Dendritic cell treated with granulocyte-macrophage colony-stimulating factor and Interleukin-4, amounts not matched to agents 40 ng/mL and 50 ng/mL, for 4 days (primary cell): ENCODE results near the gene GABBR1.
A peak's percentile ranks its signal among the peaks of the same experiment; 100 is the strongest.

Source experiments
- H3K27ac Mint-ChIP-seq: one replicate; pipeline ENCODE4 v1.8.0; 2022; ENCODE audit warnings: mild to moderate bottlenecking, mixed read lengths
- H3K27me3 Mint-ChIP-seq: one replicate; pipeline ENCODE4 v1.8.0; 2022; ENCODE audit warnings: mild to moderate bottlenecking, mixed read lengths
- H3K36me3 Mint-ChIP-seq: one replicate; pipeline ENCODE4 v1.8.0; 2022; ENCODE audit warnings: low read depth, mixed read lengths
- H3K4me1 Mint-ChIP-seq: one replicate; pipeline ENCODE4 v1.8.0; 2022; ENCODE audit warnings: low read depth, mixed read lengths
- H3K4me3 Mint-ChIP-seq: one replicate; pipeline ENCODE4 v1.8.0; 2022; ENCODE audit warnings: mild to moderate bottlenecking, moderate library complexity, mixed read lengths
- H3K9me3 Mint-ChIP-seq: one replicate; pipeline ENCODE4 v1.8.0; 2022; ENCODE audit warnings: mixed read lengths
- intact Hi-C: fragments of 100-400 bp; cut with micrococcal nuclease; formaldehyde crosslinking; loops from one replicate; pipeline ENCODE4 v1.15.0; 2022

Gene GABBR1

GRCh38 chr6:29561606-29562181, 71.3 kb downstream of the GABBR1 start:
- peaks cover 8% of the 10 kb centered on the region for H3K4me1 Mint-ChIP-seq
- H3K9me3 Mint-ChIP-seq: no peaks in the 10 kb centered on the region
- intact Hi-C loops: no loop called here
- no peak overlapping the region for H3K27ac Mint-ChIP-seq
- H3K4me3 Mint-ChIP-seq: no peak overlapping the region
- H3K27me3 Mint-ChIP-seq: peaks cover 37% of the 10 kb centered on the region
- H3K36me3 Mint-ChIP-seq: no peaks in the 10 kb centered on the region

DNA sequence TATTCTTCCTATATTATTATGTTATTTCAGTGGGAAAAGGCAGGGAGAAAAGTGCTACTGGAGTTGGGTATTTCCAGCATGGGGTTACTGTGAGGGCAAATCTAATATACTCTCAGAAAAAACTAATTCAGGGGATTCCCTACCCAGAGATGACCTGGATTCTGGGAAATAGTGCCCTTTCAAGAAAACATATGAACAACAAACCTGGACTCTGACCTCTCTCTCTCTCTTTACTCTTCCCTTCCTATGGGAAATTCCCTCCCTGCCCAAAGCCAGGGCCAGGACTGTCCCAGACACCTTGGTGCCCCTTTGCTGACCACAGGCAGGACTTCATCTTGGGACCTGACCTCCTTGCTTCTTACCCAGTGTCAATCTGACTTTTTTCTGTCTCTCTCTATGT, 71.9 kb downstream of the GABBR1 start:
- Mint-ChIP-seq H3K27me3 (peaks cover 40% of the 10 kb centered on the region), H3K36me3 (no peaks in the 10 kb centered on the region), H3K4me1 (peaks cover 8% of the 10 kb centered on the region), H3K4me3 (no peak overlapping the region), H3K27ac (no peak overlapping the region), H3K9me3 (no peaks in the 10 kb centered on the region)
- intact Hi-C loops: no loop called here

DNA sequence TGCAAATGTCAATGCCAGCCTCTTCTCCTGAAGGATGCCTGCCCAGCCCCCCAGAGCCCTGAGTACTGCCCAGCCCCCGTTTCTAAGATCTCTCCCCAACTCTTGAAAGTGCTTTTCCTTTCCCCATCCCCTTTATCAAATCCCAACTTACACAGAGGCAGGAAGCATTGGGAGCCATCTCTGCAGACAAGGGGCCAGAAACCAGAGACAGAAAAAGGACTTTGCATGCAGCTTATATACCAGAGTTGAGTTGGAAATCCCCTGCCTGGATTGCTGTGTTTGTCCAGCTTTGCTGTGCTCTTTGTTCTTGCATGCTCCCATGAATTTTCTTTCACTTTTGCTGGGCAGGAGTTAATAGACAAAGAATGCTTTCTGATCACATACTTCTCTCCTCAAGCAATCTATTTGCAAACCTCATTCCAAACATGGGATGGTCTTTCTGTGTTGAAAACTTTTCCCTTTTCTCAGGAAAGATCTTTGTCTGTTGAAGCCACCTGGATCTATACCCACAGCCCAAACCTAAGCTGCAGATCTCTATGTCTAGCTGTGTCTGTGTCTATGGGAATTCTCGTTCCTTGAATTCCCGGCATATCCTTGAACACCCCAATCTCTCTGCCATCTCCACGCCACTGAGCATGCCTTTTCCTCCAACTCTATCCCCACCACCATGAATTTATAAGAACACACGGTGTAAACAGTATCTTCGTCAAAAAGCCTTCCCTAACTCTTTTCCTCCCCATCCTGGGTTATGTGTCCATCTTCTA, 73.3 kb downstream of the GABBR1 start, which contains the start of gene UBD:
TSS of gene UBD (minus strand) at position 209 of the 764 bp plus-strand sequence. CDS start at position 178, 31 bp downstream.
- Mint-ChIP-seq H3K27ac (no peak within 1 kb of the TSS), H3K4me1 (peaks cover 8% of the 10 kb centered on the region), H3K4me3 (no peak within 1 kb of the TSS), H3K9me3 (no peaks in the 10 kb centered on the region), H3K36me3 (no peaks in the 10 kb centered on the region), H3K27me3 (peaks cover 46% of the 10 kb centered on the region)
- intact Hi-C loops: no loop called here

DNA sequence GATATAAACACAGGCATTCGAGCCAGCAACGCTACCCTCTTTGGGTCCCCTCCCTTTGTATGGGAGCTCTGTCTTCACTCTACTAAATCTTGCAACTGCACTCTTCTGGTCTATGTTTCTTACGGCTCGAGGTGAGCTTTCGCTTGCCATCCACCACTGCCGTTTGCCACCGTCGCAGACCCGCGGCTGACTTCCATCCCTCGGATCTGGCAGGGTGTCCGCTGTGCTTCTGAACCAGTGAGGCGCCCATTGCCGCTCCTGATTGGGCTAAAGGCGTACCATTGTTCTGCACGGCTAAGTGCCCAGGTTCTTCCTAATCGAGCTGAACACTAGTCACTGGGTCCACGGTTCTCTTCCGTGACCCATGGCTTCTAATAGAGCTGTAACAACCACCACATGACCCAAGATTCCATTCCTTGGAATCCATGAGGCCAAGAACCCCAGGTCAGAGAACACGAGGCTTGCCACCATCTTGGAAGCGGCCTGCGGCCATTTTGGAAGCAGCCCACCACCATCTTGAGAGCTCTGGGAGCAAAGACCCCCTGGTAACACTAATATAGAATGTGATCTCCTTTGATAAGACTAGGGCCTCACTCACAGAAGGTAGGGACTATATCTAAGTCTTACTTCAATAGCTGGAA, 74.4 kb downstream of the GABBR1 start:
- peaks cover 57% of the 10 kb centered on the region for H3K27me3 Mint-ChIP-seq
- peaks cover 11% of the 10 kb centered on the region for H3K4me1 Mint-ChIP-seq
- H3K27ac Mint-ChIP-seq: no peak overlapping the region
- H3K36me3 Mint-ChIP-seq: no peaks in the 10 kb centered on the region
- H3K4me3 Mint-ChIP-seq: no peak overlapping the region
- intact Hi-C loops: no loop called here
- no peaks in the 10 kb centered on the region for H3K9me3 Mint-ChIP-seq

GRCh38 chr6:29557320-29557719, 75.7 kb downstream of the GABBR1 start:
- peaks cover 12% of the 10 kb centered on the region for H3K4me1 Mint-ChIP-seq
- H3K4me3 Mint-ChIP-seq: no peak overlapping the region
- H3K27ac Mint-ChIP-seq: no peak overlapping the region
- no peaks in the 10 kb centered on the region for H3K9me3 Mint-ChIP-seq
- H3K36me3 Mint-ChIP-seq: no peaks in the 10 kb centered on the region
- intact Hi-C loops: no loop called here
- H3K27me3 Mint-ChIP-seq: peaks cover 56% of the 10 kb centered on the region

GRCh38 chr6:29554764-29555163, 78.2 kb downstream of the GABBR1 start:
- Mint-ChIP-seq H3K27ac (no peak overlapping the region), H3K4me1 (peaks cover 12% of the 10 kb centered on the region), H3K9me3 (no peaks in the 10 kb centered on the region), H3K27me3 (peaks cover 46% of the 10 kb centered on the region), H3K4me3 (no peak overlapping the region), H3K36me3 (no peaks in the 10 kb centered on the region)
- intact Hi-C loops: no loop called here

DNA sequence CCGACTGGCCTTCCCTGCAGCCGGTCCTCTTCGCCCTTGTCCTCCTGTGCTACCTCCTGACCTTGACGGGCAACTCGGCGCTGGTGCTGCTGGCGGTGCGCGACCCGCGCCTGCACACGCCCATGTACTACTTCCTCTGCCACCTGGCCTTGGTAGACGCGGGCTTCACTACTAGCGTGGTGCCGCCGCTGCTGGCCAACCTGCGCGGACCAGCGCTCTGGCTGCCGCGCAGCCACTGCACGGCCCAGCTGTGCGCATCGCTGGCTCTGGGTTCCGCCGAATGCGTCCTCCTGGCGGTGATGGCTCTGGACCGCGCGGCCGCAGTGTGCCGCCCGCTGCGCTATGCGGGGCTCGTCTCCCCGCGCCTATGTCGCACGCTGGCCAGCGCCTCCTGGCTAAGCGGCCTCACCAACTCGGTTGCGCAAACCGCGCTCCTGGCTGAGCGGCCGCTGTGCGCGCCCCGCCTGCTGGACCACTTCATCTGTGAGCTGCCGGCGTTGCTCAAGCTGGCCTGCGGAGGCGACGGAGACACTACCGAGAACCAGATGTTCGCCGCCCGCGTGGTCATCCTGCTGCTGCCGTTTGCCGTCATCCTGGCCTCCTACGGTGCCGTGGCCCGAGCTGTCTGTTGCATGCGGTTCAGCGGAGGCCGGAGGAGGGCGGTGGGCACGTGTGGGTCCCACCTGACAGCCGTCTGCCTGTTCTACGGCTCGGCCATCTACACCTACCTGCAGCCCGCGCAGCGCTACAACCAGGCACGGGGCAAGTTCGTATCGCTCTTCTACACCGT, 79.5 kb downstream of the GABBR1 start:
- Mint-ChIP-seq H3K27me3 (peaks cover 46% of the 10 kb centered on the region), H3K27ac (peak overlapping the region; percentile 38)

DNA sequence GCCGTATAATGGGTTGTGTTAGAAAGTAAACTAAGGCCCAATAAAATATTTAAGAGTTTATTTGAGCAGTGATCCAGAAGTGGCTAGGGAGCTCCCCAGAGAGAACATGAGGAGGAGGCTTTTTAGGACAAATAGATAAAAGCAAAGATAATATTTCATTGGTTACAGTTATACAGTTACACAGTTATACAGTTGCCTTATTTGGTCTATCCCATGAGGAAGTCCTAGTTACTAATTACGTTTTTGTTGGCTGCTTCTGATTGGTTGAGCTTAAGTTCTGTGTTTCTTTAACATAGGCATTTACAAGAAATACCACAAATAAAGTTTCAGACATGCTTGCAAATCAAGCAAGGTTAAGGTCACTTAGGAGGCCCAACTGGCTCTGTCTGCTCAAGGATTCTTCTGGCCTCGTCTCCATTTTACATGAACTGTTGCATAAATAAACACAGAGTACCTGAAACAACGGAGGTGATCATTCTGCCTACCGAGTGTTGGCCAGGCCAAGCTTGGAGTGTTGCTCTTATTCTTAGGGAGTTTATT, 80.4 kb downstream of the GABBR1 start:
- no peak overlapping the region for H3K4me3 Mint-ChIP-seq

More for the DNA sequence above, 79.5 kb downstream of the GABBR1 start:
- H3K4me3 Mint-ChIP-seq: peak overlapping the region; percentile 66
- no peaks in the 10 kb centered on the region for H3K9me3 Mint-ChIP-seq
- intact Hi-C loops: no loop called here
- H3K36me3 Mint-ChIP-seq: no peaks in the 10 kb centered on the region
- peaks cover 12% of the 10 kb centered on the region for H3K4me1 Mint-ChIP-seq

DNA sequence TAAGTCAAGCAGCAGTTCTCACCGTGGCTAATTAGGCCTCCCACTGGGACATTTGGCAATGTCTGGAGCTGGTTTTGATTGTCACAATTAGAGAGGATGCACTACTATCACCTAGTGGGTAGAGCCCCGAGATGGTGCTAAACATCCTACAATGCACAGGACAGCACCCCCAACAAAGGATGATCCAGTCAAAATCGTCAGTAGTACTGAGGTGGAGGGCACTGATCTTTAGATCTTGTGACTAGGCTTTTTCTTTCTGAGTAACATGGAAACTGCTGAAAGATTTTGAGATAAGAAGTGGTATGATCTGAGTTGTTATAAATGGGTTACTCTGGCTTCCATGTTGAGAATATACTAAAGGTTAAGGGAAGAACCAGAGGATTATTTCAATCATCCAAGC, 85.4 kb downstream of the GABBR1 start:
- H3K4me1 Mint-ChIP-seq: no peaks in the 10 kb centered on the region
- H3K36me3 Mint-ChIP-seq: no peaks in the 10 kb centered on the region
- peaks cover 9% of the 10 kb centered on the region for H3K27me3 Mint-ChIP-seq
- H3K9me3 Mint-ChIP-seq: no peaks in the 10 kb centered on the region
- intact Hi-C loops: no loop called here
- H3K27ac Mint-ChIP-seq: no peak overlapping the region
- H3K4me3 Mint-ChIP-seq: no peak overlapping the region

More for the DNA sequence above, 80.4 kb downstream of the GABBR1 start:
- H3K36me3 Mint-ChIP-seq: no peaks in the 10 kb centered on the region
- H3K27me3 Mint-ChIP-seq: peaks cover 45% of the 10 kb centered on the region
- peaks cover 12% of the 10 kb centered on the region for H3K4me1 Mint-ChIP-seq
- no peak overlapping the region for H3K27ac Mint-ChIP-seq
- no peaks in the 10 kb centered on the region for H3K9me3 Mint-ChIP-seq
- intact Hi-C loops: no loop called here

DNA sequence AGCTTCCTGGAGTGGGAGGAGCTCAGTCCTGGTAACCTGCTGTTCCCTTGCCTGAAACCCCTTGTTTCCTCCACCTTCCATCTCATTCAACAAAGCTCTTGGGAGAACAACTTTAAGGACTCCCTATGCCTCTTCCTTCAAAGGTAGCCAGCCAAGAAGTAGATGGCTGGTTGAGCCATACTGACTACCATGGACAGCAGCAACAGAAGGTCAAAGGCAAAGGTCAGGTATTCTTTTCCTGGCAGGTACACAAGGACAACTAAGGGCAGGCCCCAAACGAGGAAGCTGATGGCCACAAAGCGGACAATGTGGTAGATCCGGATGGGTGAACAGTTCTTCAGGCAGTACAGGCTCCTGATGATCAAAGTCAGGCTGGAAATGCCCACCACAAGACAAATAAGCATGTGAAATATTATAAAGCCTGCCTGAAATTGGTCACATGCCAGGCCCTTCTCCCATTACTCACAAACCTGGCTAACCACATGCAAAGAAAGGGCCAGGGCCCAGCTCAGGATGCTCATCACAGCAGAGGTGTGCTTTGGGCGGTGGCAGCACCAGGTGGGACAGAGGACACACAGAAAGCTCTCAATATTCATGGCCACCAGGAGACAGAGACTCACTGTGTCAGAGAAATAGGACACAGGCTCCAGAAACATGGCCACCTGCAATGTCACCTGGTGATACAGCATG, 95.1 kb downstream of the GABBR1 start:
- Mint-ChIP-seq H3K9me3 (no peaks in the 10 kb centered on the region), H3K36me3 (no peaks in the 10 kb centered on the region), H3K27ac (no peak overlapping the region), H3K4me3 (no peak overlapping the region), H3K4me1 (no peaks in the 10 kb centered on the region), H3K27me3 (peaks cover 2% of the 10 kb centered on the region)
- intact Hi-C loops: no loop called here

GRCh38 chr6:29532320-29532951, 100.5 kb downstream of the GABBR1 start:
- Mint-ChIP-seq H3K27me3 (no peaks in the 10 kb centered on the region), H3K4me1 (no peaks in the 10 kb centered on the region), H3K27ac (no peak overlapping the region), H3K36me3 (no peaks in the 10 kb centered on the region), H3K4me3 (no peak overlapping the region), H3K9me3 (no peaks in the 10 kb centered on the region)
- intact Hi-C loops: no loop called here

DNA sequence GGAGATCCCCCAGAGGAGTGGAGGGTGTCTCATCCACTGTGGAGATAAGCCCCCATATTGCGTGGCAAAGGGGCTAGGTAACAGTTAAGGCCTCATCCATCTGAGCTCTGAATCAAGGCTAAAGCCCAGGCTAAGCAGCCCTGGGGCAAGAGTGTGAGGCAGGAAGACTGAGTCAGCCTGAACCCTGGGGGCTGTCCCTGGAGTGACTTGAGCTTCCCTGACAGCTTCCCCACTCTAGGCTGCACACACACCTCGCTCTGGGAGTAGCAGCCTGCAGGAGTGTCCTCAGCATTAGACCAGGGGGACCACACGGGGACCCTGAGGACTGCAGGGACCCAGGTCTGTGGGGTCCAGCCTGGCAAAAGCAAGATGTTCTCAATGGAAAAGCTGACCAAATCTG, 101.3 kb downstream of the GABBR1 start:
- intact Hi-C loops: no loop called here
- no peaks in the 10 kb centered on the region for H3K9me3 Mint-ChIP-seq
- no peaks in the 10 kb centered on the region for H3K27me3 Mint-ChIP-seq
- no peak overlapping the region for H3K4me3 Mint-ChIP-seq
- no peaks in the 10 kb centered on the region for H3K36me3 Mint-ChIP-seq
- no peaks in the 10 kb centered on the region for H3K4me1 Mint-ChIP-seq
- H3K27ac Mint-ChIP-seq: no peak overlapping the region
